GM20000 (cell line): ENCODE measurements around the gene NTF4.

Experiments
- DNase-seq: peaks from one replicate; pipeline ENCODE4 v3.0.0; 2012; ENCODE audit warnings: low spot score
- CTCF ChIP-seq: IDR thresholded peaks from 2 replicates; pipeline ENCODE4 v1.5.1; 2012; ENCODE audit warnings: mild to moderate bottlenecking, control low read depth; ENCODE audit errors: extremely low read depth, missing control alignments

The NTF4 gene

DNA sequence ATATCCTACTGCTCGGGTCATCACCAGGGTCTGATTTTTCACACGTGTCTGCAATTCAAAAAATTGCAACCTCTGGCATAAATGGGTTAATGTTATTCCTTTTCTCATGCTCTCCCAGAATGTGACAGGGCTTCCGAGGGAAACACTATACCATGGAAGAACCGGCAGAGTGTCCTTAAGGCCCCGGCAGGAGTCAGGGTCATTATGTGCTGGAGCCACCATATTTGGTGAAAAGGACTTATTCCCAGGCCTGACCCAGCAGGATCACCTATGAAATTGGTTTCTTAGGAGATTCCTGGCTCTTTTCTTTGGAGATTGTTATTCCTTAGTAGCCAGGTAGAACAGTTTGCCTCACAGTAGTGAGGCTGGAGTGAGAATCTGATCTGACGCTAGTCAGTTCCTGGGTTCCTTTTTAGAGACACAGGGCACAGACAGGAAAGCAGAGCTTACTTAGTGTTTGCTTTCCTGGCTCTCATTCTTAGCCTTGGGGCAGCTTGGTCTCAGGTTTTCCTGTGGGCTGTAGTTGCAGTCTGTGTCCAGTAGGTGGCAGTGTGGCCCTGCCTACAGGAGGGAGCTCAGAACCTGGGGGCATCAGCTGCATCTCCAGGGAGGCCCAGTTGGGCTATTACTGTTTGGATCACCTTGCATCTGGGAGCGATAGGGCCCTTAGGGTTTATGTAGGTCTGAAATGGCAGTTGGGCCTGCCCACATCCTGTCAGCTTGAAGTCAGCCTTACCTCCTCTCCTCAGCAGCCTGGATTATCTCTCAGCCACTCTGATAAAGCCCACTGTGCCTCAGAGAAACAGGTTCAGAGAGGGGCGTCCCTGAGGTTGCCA lies 33.1 kb upstream of the NTF4 start:
- peak; percentile 86 for DNase-seq
- peak; percentile 98 for TF ChIP-seq CTCF

GRCh38 chr19:49094505-49095482 lies 30.2 kb upstream of the NTF4 start:
- no peak for DNase-seq
- no peak for TF ChIP-seq CTCF

DNA sequence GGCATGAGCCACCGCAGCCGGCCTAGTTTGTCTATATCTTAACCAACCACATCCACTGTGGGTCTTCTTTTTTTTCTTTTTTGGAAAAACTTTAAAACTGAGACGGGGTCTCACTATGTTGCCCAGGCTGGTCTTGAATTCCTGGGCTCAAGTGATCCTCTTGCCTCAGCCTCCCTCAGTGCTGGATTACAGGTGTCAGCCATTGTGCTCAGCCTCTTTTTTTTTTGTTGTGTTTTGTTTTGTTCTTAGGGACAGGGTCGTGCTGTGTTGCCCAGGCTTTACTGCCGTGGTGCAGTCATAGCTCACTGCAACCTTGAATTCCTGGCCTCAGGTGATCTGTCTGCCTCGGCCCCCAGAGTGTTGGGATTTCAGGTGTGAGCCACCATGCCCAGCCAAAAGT lies 28.1 kb upstream of the NTF4 start:
- TF ChIP-seq CTCF: no peak

DNA sequence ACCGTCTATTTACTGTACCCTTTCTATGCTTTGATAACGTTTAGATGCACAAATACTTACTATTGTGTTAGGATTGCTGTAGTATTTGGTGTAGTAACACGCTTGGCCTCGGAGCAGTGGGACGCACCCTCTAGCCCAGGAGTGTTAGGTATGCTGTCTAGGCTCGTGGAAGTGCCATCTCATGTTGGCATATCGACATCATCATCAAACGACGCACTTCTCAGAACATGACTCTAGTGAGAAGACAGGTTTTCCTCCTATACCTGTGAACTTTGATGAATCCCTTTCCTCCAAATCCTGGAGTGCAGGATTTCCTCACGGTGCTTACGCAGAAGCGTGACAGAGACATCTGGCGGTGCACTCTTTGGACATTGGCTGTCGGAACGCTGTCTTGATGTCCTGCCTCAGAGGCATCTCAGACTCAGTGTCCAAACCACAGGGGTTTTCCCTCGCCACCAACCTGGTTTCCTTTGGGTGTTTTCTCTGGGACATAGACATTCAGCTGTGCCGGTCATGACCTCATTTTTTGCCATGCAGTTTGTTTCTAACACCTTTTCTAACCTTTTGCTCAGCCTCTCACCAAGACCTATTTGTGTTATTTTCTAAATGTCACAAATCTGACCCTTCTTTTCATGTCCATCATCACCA lies 26.9 kb upstream of the NTF4 start:
- DNase-seq: no peak
- TF ChIP-seq CTCF: no peak

More for the DNA sequence above, 28.1 kb upstream of the NTF4 start:
- DNase-seq: no peak

DNA sequence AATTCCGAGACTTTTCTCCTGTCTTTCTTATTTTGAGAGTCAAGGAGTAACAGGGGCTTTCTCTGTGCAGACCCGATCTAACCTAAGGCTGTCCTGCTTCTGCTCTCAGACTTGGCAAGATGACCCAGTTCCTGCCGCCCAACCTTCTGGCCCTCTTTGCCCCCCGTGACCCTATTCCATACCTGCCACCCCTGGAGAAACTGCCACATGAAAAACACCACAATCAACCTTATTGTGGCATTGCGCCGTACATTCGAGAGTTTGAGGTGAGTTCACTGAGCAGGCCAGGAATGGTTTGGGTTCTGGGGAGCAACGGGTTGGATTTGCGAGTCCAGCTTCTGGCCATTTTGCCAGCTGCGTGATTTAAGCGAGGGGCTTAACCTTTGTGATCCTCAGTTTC lies 21.7 kb upstream of the NTF4 start:
- TF ChIP-seq CTCF: no peak
- no peak for DNase-seq

- DNase-seq: no peak
- no peak for TF ChIP-seq CTCF
Observed at GRCh38 chr19:49085868-49086232, 21.2 kb upstream of the NTF4 start.
